Large intestine (tissue), 3 donors: Measurements from ENCODE around the gene RAB34. TPM values are rescaled to one million over a fixed set of nuclear protein-coding genes. Genes with fewer than 3 reads are reported as not detected.

Experiments
- DNase-seq, 2 donors: peaks; one replicate each; pipeline versions ENCODE4 v3.0.0 to v3.0.0-alpha.2; 2013
- H3K27ac ChIP-seq: one replicate; pipeline ENCODE4 v1.5.1; 2013; ENCODE audit warnings: low read length
- H3K27me3 ChIP-seq: 2 replicates; pipeline ENCODE4 v1.6.1; 2013; ENCODE audit warnings: low read length; ENCODE audit not compliant: control insufficient read depth, insufficient read depth
- H3K36me3 ChIP-seq: 2 replicates; pipeline ENCODE4 v1.6.1; 2013; ENCODE audit warnings: low read length; ENCODE audit not compliant: control insufficient read depth, insufficient read depth
- H3K4me1 ChIP-seq: one replicate; pipeline ENCODE4 v1.6.1; 2013; ENCODE audit warnings: low read length; ENCODE audit not compliant: control insufficient read depth, insufficient read depth
- H3K4me3 ChIP-seq: one replicate; pipeline ENCODE4 v1.5.1; 2013; ENCODE audit warnings: low read length
- H3K9me3 ChIP-seq: one replicate; pipeline ENCODE4 v1.6.1; 2013; ENCODE audit warnings: mild to moderate bottlenecking, low read depth, low read length, moderate library complexity; ENCODE audit not compliant: control insufficient read depth
- WGBS: methylation state at CpG from one replicate; pipeline ENCODE4 v1.1.5; 2013; ENCODE audit warnings: low lambda C conversion rate; ENCODE audit not compliant: insufficient coverage; 5-methylcytosine and 5-hydroxymethylcytosine counted together
- polyA plus RNA-seq: library from polyadenylated mRNA; unstranded; fragments of 120-200 nt; gene quantifications from one replicate; pipeline ENCODE4 v1.2.1, GENCODE V29; 2013

RAB34 gene
- polyA plus RNA-seq, 1 donor: 82.8 TPM

GRCh38 chr17:28700278-28700677 lies 17.4 kb downstream of the RAB34 start:
- no CpG with 5 or more reads among the region's 8 CpGs for WGBS
- Histone ChIP-seq H3K9me3 (no peaks in the 10 kb centered on the region), H3K27ac (no peak overlapping the region), H3K27me3 (no peaks in the 10 kb centered on the region), H3K4me1 (peaks cover 39% of the 10 kb centered on the region), H3K36me3 (peaks cover 92% of the 10 kb centered on the region), H3K4me3 (no peak overlapping the region)
- DNase-seq: no peak

- WGBS: no CpG with 5 or more reads among the region's 6 CpGs
- H3K27me3 ChIP-seq: no peaks in the 10 kb centered on the region
- no peaks in the 10 kb centered on the region for H3K9me3 ChIP-seq
- peak overlapping the region; percentile 93 for H3K27ac ChIP-seq
- peaks cover 95% of the 10 kb centered on the region for H3K36me3 ChIP-seq
- peaks cover 39% of the 10 kb centered on the region for H3K4me1 ChIP-seq
- H3K4me3 ChIP-seq: no peak overlapping the region
- peak; percentile 96 to 98 for DNase-seq
Measured at GRCh38 chr17:28698253-28698941, 19.3 kb downstream of the RAB34 start.

GRCh38 chr17:28693869-28694268 lies 23.8 kb downstream of the RAB34 start:
- Histone ChIP-seq H3K27ac (no peak overlapping the region), H3K4me1 (peaks cover 21% of the 10 kb centered on the region), H3K9me3 (no peaks in the 10 kb centered on the region), H3K36me3 (peaks cover 87% of the 10 kb centered on the region), H3K4me3 (no peak overlapping the region), H3K27me3 (no peaks in the 10 kb centered on the region)
- no CpG with 5 or more reads among the region's 1 CpG for WGBS
- no peak for DNase-seq

GRCh38 chr17:28689011-28689410 lies 28.7 kb downstream of the RAB34 start:
- DNase-seq: no peak
- Histone ChIP-seq H3K9me3 (no peaks in the 10 kb centered on the region), H3K27ac (no peak overlapping the region), H3K4me1 (no peaks in the 10 kb centered on the region), H3K36me3 (peaks cover 90% of the 10 kb centered on the region), H3K4me3 (no peak overlapping the region), H3K27me3 (no peaks in the 10 kb centered on the region)
- 100% methylated on average over 2 of the region's 3 CpGs for WGBS

- WGBS: 75% methylated on average over 3 of the region's 4 CpGs
- H3K4me1 ChIP-seq: no peaks in the 10 kb centered on the region
- no peak for DNase-seq
- no peak overlapping the region for H3K27ac ChIP-seq
- H3K36me3 ChIP-seq: peaks cover 88% of the 10 kb centered on the region
- H3K9me3 ChIP-seq: no peaks in the 10 kb centered on the region
- no peaks in the 10 kb centered on the region for H3K27me3 ChIP-seq
- no peak overlapping the region for H3K4me3 ChIP-seq
Measured at GRCh38 chr17:28688481-28688880, 29.2 kb downstream of the RAB34 start.

GRCh38 chr17:28686296-28686695 lies 31.4 kb downstream of the RAB34 start:
- Histone ChIP-seq H3K4me1 (no peaks in the 10 kb centered on the region), H3K36me3 (peaks cover 96% of the 10 kb centered on the region), H3K9me3 (no peaks in the 10 kb centered on the region), H3K27me3 (no peaks in the 10 kb centered on the region), H3K27ac (no peak overlapping the region), H3K4me3 (no peak overlapping the region)
- no CpG with 5 or more reads among the region's 4 CpGs for WGBS
- no peak for DNase-seq

GRCh38 chr17:28685366-28685765 lies 32.3 kb downstream of the RAB34 start:
- Histone ChIP-seq H3K27me3 (no peaks in the 10 kb centered on the region), H3K36me3 (peaks cover 96% of the 10 kb centered on the region), H3K4me3 (no peak overlapping the region), H3K4me1 (no peaks in the 10 kb centered on the region), H3K9me3 (no peaks in the 10 kb centered on the region), H3K27ac (no peak overlapping the region)
- 100% methylated on average over 2 of the region's 5 CpGs for WGBS
- no peak for DNase-seq

- Histone ChIP-seq H3K27me3 (no peaks in the 10 kb centered on the region), H3K9me3 (no peaks in the 10 kb centered on the region), H3K4me3 (no peak overlapping the region), H3K27ac (no peak overlapping the region), H3K36me3 (peaks cover 92% of the 10 kb centered on the region), H3K4me1 (no peaks in the 10 kb centered on the region)
- DNase-seq: peak; percentile 52 to 61
- WGBS: 40% methylated on average over 1 of the region's 3 CpGs
Measured at GRCh38 chr17:28684963-28685362, 32.7 kb downstream of the RAB34 start.

GRCh38 chr17:28682655-28683054 lies 35.0 kb downstream of the RAB34 start:
- Histone ChIP-seq H3K4me1 (no peaks in the 10 kb centered on the region), H3K4me3 (no peak overlapping the region), H3K36me3 (peaks cover 90% of the 10 kb centered on the region), H3K9me3 (no peaks in the 10 kb centered on the region), H3K27me3 (no peaks in the 10 kb centered on the region), H3K27ac (no peak overlapping the region)
- 100% methylated on average over 1 of the region's 11 CpGs for WGBS
- no peak for DNase-seq

GRCh38 chr17:28675980-28676379 lies 41.7 kb downstream of the RAB34 start:
- H3K4me3 ChIP-seq: no peak overlapping the region
- H3K4me1 ChIP-seq: no peaks in the 10 kb centered on the region
- H3K36me3 ChIP-seq: peaks cover 92% of the 10 kb centered on the region
- no peak overlapping the region for H3K27ac ChIP-seq
- H3K27me3 ChIP-seq: no peaks in the 10 kb centered on the region
- WGBS: 92% methylated on average over 2 of the region's 7 CpGs
- H3K9me3 ChIP-seq: no peaks in the 10 kb centered on the region
- DNase-seq: peak; percentile 19 to 23

- Histone ChIP-seq H3K4me1 (no peaks in the 10 kb centered on the region), H3K27me3 (no peaks in the 10 kb centered on the region), H3K27ac (no peak overlapping the region), H3K9me3 (no peaks in the 10 kb centered on the region), H3K36me3 (peaks cover 90% of the 10 kb centered on the region), H3K4me3 (no peak overlapping the region)
- no peak for DNase-seq
- WGBS: no CpG with 5 or more reads among the region's 3 CpGs
Measured at GRCh38 chr17:28675490-28675889, 42.2 kb downstream of the RAB34 start.
